Measurements from ENCODE around the gene FUS. TPM values are rescaled to one million over a fixed set of nuclear protein-coding genes. Genes with fewer than 3 reads are reported as not detected.
A peak's percentile ranks its signal among the peaks of the same experiment; 100 is the strongest.

Gene FUS
- total and polyA plus RNA-seq, 2 experiments from 2014 or later = 247 to 528 TPM

DNA sequence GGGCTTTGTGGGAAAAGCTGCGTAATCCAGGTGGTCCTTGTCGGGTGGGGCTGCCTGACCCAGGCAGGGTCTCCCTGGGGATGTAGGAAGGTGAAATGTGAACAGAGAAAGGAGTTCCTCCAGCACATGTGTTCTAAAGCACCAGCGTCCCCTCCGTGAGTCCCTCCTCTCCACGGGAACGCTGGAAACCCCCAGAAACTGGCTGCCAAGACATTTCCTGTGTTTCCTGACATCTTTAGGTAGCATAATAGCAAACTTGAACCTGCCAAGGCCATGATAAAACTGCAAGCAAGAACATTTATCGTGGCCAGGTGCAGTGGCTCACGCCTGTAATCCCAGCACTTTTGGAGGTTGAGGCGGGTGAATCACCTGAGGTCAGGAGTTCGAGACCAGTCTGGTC is 49.6 kb downstream of the FUS start (continued):
- no peak for TF ChIP-seq CREB1 (CRISPR knock-in tag; IDR thresholded peaks at IDR 0.05; ENCODE audit: low read depth)
- no peak for TF ChIP-seq EZH2 (IDR thresholded peaks at IDR 0.05; ENCODE audit: low read depth, unreplicated experiment)

DNA sequence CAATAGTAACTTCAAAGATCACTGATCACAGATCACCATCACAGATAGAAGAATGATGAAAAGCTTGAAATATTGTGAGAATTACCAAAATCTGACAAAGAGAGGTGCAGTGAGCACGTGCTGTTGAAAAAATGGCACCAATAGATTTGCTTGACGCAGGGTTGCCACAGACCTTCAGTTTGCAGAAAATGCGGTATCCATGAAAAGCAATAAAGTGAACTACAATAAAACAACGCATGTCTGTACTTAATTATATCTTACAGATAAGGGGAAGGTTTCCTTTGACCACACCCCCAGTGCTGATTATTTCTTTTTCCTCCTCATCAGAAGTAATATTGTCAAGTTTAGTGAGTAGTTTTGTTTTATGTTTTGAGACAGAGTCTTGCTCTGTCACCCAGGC is 58.1 kb downstream of the FUS start:
- H3F3A ChIP-seq (replicated peaks; ENCODE audit: low read depth) = 0 out of 2 replicates have a peak, but pooled peaks cover 5% of the 10 kb centered on the region
- ATAC-seq = no peak
- no peak for DNase-seq (ENCODE audit: low spot score)
- Mint-ChIP-seq H3K27ac (no peak overlapping the region), H3K9me3 (peaks cover 17% of the 10 kb centered on the region), H3K27me3 (ENCODE audit: insufficient read depth, low read depth, poor library complexity) (peaks cover 5% of the 10 kb centered on the region), H3K4me3 (no peak overlapping the region), H3K4me1 (peaks cover 8% of the 10 kb centered on the region; the same call in 2 of the 3 replicates), H3K36me3 (ENCODE audit: low read depth) (peaks cover 11% of the 10 kb centered on the region)
- no peak overlapping the region for H3K27ac ChIP-seq (ENCODE audit: low read depth)
- no peak overlapping the region for H3K4me3 ChIP-seq
- H3K9me2 ChIP-seq (ENCODE audit: insufficient read depth) = no peaks in the 10 kb centered on the region
- no peaks in the 10 kb centered on the region for H3K36me3 ChIP-seq (ENCODE audit: insufficient read depth)
- H2AFZ ChIP-seq = peak overlapping the region; percentile 43; the same call in 1 of the 2 replicates
- no peaks in the 10 kb centered on the region for H3K79me2 ChIP-seq (replicated peaks; ENCODE audit: insufficient read depth)
- H3K4me1 ChIP-seq (ENCODE audit: insufficient read depth) = no peaks in the 10 kb centered on the region; the same call in 1 of the 2 replicates
- H3K4me2 ChIP-seq = no peak overlapping the region
- no peaks in the 10 kb centered on the region for H4K20me1 ChIP-seq (replicated peaks; ENCODE audit: insufficient read depth)
- no peaks in the 10 kb centered on the region for H3K27me3 ChIP-seq (ENCODE audit: insufficient read depth)
- TF ChIP-seq EZH2phosphoT487 (IDR thresholded peaks at IDR 0.05; ENCODE audit: unreplicated experiment) = no peak
- TF ChIP-seq ZNF331 (CRISPR knock-in tag; IDR thresholded peaks at IDR 0.05; ENCODE audit: low read depth) = no peak
- no peak for TF ChIP-seq POLR2AphosphoS5 (IDR thresholded peaks at IDR 0.05; ENCODE audit: low read depth)
- TF ChIP-seq, protein P1, sequence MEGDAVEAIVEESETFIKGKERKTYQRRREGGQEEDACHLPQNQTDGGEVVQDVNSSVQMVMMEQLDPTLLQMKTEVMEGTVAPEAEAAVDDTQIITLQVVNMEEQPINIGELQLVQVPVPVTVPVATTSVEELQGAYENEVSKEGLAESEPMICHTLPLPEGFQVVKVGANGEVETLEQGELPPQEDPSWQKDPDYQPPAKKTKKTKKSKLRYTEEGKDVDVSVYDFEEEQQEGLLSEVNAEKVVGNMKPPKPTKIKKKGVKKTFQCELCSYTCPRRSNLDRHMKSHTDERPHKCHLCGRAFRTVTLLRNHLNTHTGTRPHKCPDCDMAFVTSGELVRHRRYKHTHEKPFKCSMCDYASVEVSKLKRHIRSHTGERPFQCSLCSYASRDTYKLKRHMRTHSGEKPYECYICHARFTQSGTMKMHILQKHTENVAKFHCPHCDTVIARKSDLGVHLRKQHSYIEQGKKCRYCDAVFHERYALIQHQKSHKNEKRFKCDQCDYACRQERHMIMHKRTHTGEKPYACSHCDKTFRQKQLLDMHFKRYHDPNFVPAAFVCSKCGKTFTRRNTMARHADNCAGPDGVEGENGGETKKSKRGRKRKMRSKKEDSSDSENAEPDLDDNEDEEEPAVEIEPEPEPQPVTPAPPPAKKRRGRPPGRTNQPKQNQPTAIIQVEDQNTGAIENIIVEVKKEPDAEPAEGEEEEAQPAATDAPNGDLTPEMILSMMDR (conservative IDR thresholded peaks at IDR 0.05; ENCODE audit: low read depth in 2 of 2) = no peak
- no peak for TF ChIP-seq STAT1 (IDR thresholded peaks at IDR 0.05; ENCODE audit: unreplicated experiment)
- no peak for TF ChIP-seq CREB1 (CRISPR knock-in tag; IDR thresholded peaks at IDR 0.05; ENCODE audit: low read depth)
- no peak for TF ChIP-seq EZH2 (IDR thresholded peaks at IDR 0.05; ENCODE audit: low read depth, unreplicated experiment)
- TF ChIP-seq, protein P2, sequence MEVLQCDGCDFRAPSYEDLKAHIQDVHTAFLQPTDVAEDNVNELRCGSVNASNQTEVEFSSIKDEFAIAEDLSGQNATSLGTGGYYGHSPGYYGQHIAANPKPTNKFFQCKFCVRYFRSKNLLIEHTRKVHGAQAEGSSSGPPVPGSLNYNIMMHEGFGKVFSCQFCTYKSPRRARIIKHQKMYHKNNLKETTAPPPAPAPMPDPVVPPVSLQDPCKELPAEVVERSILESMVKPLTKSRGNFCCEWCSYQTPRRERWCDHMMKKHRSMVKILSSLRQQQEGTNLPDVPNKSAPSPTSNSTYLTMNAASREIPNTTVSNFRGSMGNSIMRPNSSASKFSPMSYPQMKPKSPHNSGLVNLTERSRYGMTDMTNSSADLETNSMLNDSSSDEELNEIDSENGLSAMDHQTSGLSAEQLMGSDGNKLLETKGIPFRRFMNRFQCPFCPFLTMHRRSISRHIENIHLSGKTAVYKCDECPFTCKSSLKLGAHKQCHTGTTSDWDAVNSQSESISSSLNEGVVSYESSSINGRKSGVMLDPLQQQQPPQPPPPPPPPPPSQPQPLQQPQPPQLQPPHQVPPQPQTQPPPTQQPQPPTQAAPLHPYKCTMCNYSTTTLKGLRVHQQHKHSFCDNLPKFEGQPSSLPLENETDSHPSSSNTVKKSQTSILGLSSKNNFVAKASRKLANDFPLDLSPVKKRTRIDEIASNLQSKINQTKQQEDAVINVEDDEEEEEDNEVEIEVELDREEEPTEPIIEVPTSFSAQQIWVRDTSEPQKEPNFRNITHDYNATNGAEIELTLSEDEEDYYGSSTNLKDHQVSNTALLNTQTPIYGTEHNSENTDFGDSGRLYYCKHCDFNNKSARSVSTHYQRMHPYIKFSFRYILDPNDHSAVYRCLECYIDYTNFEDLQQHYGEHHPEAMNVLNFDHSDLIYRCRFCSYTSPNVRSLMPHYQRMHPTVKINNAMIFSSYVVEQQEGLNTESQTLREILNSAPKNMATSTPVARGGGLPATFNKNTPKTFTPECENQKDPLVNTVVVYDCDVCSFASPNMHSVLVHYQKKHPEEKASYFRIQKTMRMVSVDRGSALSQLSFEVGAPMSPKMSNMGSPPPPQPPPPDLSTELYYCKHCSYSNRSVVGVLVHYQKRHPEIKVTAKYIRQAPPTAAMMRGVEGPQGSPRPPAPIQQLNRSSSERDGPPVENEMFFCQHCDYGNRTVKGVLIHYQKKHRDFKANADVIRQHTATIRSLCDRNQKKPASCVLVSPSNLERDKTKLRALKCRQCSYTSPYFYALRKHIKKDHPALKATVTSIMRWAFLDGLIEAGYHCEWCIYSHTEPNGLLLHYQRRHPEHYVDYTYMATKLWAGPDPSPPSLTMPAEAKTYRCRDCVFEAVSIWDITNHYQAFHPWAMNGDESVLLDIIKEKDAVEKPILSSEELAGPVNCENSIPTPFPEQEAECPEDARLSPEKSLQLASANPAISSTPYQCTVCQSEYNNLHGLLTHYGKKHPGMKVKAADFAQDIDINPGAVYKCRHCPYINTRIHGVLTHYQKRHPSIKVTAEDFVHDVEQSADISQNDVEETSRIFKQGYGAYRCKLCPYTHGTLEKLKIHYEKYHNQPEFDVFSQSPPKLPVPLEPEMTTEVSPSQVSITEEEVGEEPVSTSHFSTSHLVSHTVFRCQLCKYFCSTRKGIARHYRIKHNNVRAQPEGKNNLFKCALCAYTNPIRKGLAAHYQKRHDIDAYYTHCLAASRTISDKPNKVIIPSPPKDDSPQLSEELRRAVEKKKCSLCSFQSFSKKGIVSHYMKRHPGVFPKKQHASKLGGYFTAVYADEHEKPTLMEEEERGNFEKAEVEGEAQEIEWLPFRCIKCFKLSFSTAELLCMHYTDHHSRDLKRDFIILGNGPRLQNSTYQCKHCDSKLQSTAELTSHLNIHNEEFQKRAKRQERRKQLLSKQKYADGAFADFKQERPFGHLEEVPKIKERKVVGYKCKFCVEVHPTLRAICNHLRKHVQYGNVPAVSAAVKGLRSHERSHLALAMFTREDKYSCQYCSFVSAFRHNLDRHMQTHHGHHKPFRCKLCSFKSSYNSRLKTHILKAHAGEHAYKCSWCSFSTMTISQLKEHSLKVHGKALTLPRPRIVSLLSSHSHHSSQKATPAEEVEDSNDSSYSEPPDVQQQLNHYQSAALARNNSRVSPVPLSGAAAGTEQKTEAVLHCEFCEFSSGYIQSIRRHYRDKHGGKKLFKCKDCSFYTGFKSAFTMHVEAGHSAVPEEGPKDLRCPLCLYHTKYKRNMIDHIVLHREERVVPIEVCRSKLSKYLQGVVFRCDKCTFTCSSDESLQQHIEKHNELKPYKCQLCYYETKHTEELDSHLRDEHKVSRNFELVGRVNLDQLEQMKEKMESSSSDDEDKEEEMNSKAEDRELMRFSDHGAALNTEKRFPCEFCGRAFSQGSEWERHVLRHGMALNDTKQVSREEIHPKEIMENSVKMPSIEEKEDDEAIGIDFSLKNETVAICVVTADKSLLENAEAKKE (CRISPR knock-in tag; IDR thresholded peaks at IDR 0.05) = no peak

Small RNAs within 50 kb of the gene (small RNA-seq; reads per million reads assigned to genes)
- not detected for gene AC009088.4 (ENCODE audit: low replicate concordance)
- gene NDUFA3P6 (ENCODE audit: low replicate concordance) = not detected

Other genes with a start within 250 kb of the FUS start
- 14.9 and 15.9 TPM in 2 replicates for gene ORAI3, start 231.1 kb upstream of the FUS start, total RNA-seq (2014; rRNA removed; shearing (Covaris generic))
- gene ORAI3, start 231.1 kb upstream of the FUS start, polyA plus RNA-seq (2016; fragmentation: Nextera tagmentation; extraction: Ambion mirVana) = 6.9 and 9.8 TPM in 2 replicates
- gene SETD1A, start 222.4 kb upstream of the FUS start, total RNA-seq (2014; rRNA removed; shearing (Covaris generic)) = 14.5 and 21.9 TPM in 2 replicates
- gene SETD1A, start 222.4 kb upstream of the FUS start, polyA plus RNA-seq (2016; fragmentation: Nextera tagmentation; extraction: Ambion mirVana) = 10.8 and 10.9 TPM in 2 replicates
- 6.4 and 12.2 TPM in 2 replicates for gene HSD3B7, start 194.9 kb upstream of the FUS start, total RNA-seq (2014; rRNA removed; shearing (Covaris generic))
- 4.3 TPM in 2 replicates for gene HSD3B7, start 194.9 kb upstream of the FUS start, polyA plus RNA-seq (2016; fragmentation: Nextera tagmentation; extraction: Ambion mirVana)
- 7.2 and 9.5 TPM in 2 replicates for gene STX1B, start 169.5 kb upstream of the FUS start, total RNA-seq (2014; rRNA removed; shearing (Covaris generic))
- gene STX1B, start 169.5 kb upstream of the FUS start, polyA plus RNA-seq (2016; fragmentation: Nextera tagmentation; extraction: Ambion mirVana) = 1.7 and 2.5 TPM in 2 replicates
- gene STX4, start 146.6 kb upstream of the FUS start, total RNA-seq (2014; rRNA removed; shearing (Covaris generic)) = 13.0 TPM in 2 replicates
- 39.3 and 40.8 TPM in 2 replicates for gene STX4, start 146.6 kb upstream of the FUS start, polyA plus RNA-seq (2016; fragmentation: Nextera tagmentation; extraction: Ambion mirVana)
- 13.1 and 20.6 TPM in 2 replicates for gene ZNF668, start 105.9 kb upstream of the FUS start, total RNA-seq (2014; rRNA removed; shearing (Covaris generic))
- gene ZNF668, start 105.9 kb upstream of the FUS start, polyA plus RNA-seq (2016; fragmentation: Nextera tagmentation; extraction: Ambion mirVana) = 6.2 and 6.5 TPM in 2 replicates
- gene ZNF646, start 105.7 kb upstream of the FUS start, total RNA-seq (2014; rRNA removed; shearing (Covaris generic)) = 19.3 and 29.3 TPM in 2 replicates
- gene ZNF646, start 105.7 kb upstream of the FUS start, polyA plus RNA-seq (2016; fragmentation: Nextera tagmentation; extraction: Ambion mirVana) = 5.3 and 6.3 TPM in 2 replicates
- gene PRSS53, start 91.2 kb upstream of the FUS start, total RNA-seq (2014; rRNA removed; shearing (Covaris generic)) = 1.6 and 2.7 TPM in 2 replicates
- gene PRSS53, start 91.2 kb upstream of the FUS start, polyA plus RNA-seq (2016; fragmentation: Nextera tagmentation; extraction: Ambion mirVana) = 0.16 and 0.36 TPM in 2 replicates
- 100 and 106 TPM in 2 replicates for gene VKORC1, start 85.3 kb upstream of the FUS start, total RNA-seq (2014; rRNA removed; shearing (Covaris generic))
- gene VKORC1, start 85.3 kb upstream of the FUS start, polyA plus RNA-seq (2016; fragmentation: Nextera tagmentation; extraction: Ambion mirVana) = 89.6 and 96.5 TPM in 2 replicates
- 58.9 and 71.2 TPM in 2 replicates for gene BCKDK, start 71.8 kb upstream of the FUS start, total RNA-seq (2014; rRNA removed; shearing (Covaris generic))
- 35.9 and 36.1 TPM in 2 replicates for gene BCKDK, start 71.8 kb upstream of the FUS start, polyA plus RNA-seq (2016; fragmentation: Nextera tagmentation; extraction: Ambion mirVana)
- gene KAT8, start 62.5 kb upstream of the FUS start, total RNA-seq (2014; rRNA removed; shearing (Covaris generic)) = 84.8 and 85.4 TPM in 2 replicates
- gene KAT8, start 62.5 kb upstream of the FUS start, polyA plus RNA-seq (2016; fragmentation: Nextera tagmentation; extraction: Ambion mirVana) = 47.6 and 50.9 TPM in 2 replicates
- 75.9 and 77.0 TPM in 2 replicates for gene PRSS8, start 44.4 kb upstream of the FUS start, total RNA-seq (2014; rRNA removed; shearing (Covaris generic))
- 59.2 and 65.3 TPM in 2 replicates for gene PRSS8, start 44.4 kb upstream of the FUS start, polyA plus RNA-seq (2016; fragmentation: Nextera tagmentation; extraction: Ambion mirVana)
- gene PRSS36, start 30.1 kb upstream of the FUS start, total RNA-seq (2014; rRNA removed; shearing (Covaris generic)) = 1.3 and 1.4 TPM in 2 replicates
- gene PRSS36, start 30.1 kb upstream of the FUS start, polyA plus RNA-seq (2016; fragmentation: Nextera tagmentation; extraction: Ambion mirVana) = 0.91 and 1.4 TPM in 2 replicates
- gene PYCARD, start 22.6 kb downstream of the FUS start, total RNA-seq (2014; rRNA removed; shearing (Covaris generic)) = 25.7 and 54.0 TPM in 2 replicates
- gene PYCARD, start 22.6 kb downstream of the FUS start, polyA plus RNA-seq (2016; fragmentation: Nextera tagmentation; extraction: Ambion mirVana) = 53.1 and 56.7 TPM in 2 replicates
- 1.1 and 1.3 TPM in 2 replicates for gene TRIM72, start 34.0 kb downstream of the FUS start, total RNA-seq (2014; rRNA removed; shearing (Covaris generic))
- gene TRIM72, start 34.0 kb downstream of the FUS start, polyA plus RNA-seq (2016; fragmentation: Nextera tagmentation; extraction: Ambion mirVana) = 0.54 and 0.81 TPM in 2 replicates
- not detected in 2 replicates for gene PYDC1, start 37.0 kb downstream of the FUS start, total RNA-seq (2014; rRNA removed; shearing (Covaris generic))
- 1.8 and 3.0 TPM in 2 replicates for gene PYDC1, start 37.0 kb downstream of the FUS start, polyA plus RNA-seq (2016; fragmentation: Nextera tagmentation; extraction: Ambion mirVana)
- 0.14 TPM in 1 of 2 replicates, not detected in the other for gene ITGAM, start 79.8 kb downstream of the FUS start, total RNA-seq (2014; rRNA removed; shearing (Covaris generic))
- 0.03 and 0.52 TPM in 2 replicates for gene ITGAM, start 79.8 kb downstream of the FUS start, polyA plus RNA-seq (2016; fragmentation: Nextera tagmentation; extraction: Ambion mirVana)
- gene ITGAX, start 175.0 kb downstream of the FUS start, total RNA-seq (2014; rRNA removed; shearing (Covaris generic)) = 0.12 TPM in 1 of 2 replicates, not detected in the other
- not detected in 2 replicates for gene ITGAX, start 175.0 kb downstream of the FUS start, polyA plus RNA-seq (2016; fragmentation: Nextera tagmentation; extraction: Ambion mirVana)
- not detected in 2 replicates for gene ITGAD, start 213.2 kb downstream of the FUS start, total RNA-seq (2014; rRNA removed; shearing (Covaris generic))
- not detected in 2 replicates for gene ITGAD, start 213.2 kb downstream of the FUS start, polyA plus RNA-seq (2016; fragmentation: Nextera tagmentation; extraction: Ambion mirVana)
- not detected in 2 replicates for gene COX6A2, start 248.2 kb downstream of the FUS start, total RNA-seq (2014; rRNA removed; shearing (Covaris generic))
- 4.7 and 6.0 TPM in 2 replicates for gene COX6A2, start 248.2 kb downstream of the FUS start, polyA plus RNA-seq (2016; fragmentation: Nextera tagmentation; extraction: Ambion mirVana)